Measurements from ENCODE around the gene FDX1. TPM values are rescaled to one million over a fixed set of nuclear protein-coding genes. Genes with fewer than 3 reads are reported as not detected.

The FDX1 gene
- total and polyA plus RNA-seq, 2 of the 13 experiments (the other 11 are each of a cell fraction or from before 2014, with no cell fraction given): 4.5 to 13.1 TPM

- TF ChIP-seq MLX (CRISPR knock-in tag; IDR thresholded peaks at IDR 0.05) (no peak), PHF20 (CRISPR knock-in tag; IDR thresholded peaks at IDR 0.05) (no peak), ISX (CRISPR knock-in tag; conservative IDR thresholded peaks at IDR 0.05) (0 out of 2 replicates have a peak, but pooled peaks have one; percentile 57), TEAD3 (CRISPR knock-in tag; optimal IDR thresholded peaks at IDR 0.05; ENCODE audit: borderline replicate concordance) (no peak), NRL (CRISPR knock-in tag; IDR thresholded peaks at IDR 0.05; ENCODE audit: borderline replicate concordance) (no peak), ZNF121 (CRISPR knock-in tag; IDR thresholded peaks at IDR 0.05) (no peak; the same call in 1 of the 2 replicates), SALL1 (CRISPR knock-in tag; IDR thresholded peaks at IDR 0.05) (peak; percentile 67), ZSCAN20 (CRISPR knock-in tag; IDR thresholded peaks at IDR 0.05; ENCODE audit: borderline replicate concordance) (no peak), ZZZ3 (CRISPR knock-in tag; IDR thresholded peaks at IDR 0.05; ENCODE audit: borderline replicate concordance) (no peak), ZNF570 (CRISPR knock-in tag; IDR thresholded peaks at IDR 0.05; ENCODE audit: borderline replicate concordance) (no peak), E2F1 (CRISPR knock-in tag; IDR thresholded peaks at IDR 0.05) (no peak; the same call in none of the 2 replicates), BRCA1 (CRISPR knock-in tag; IDR thresholded peaks at IDR 0.05) (0 out of 2 replicates have a peak, but pooled peaks have one; percentile 28), CTCF (CRISPR knock-in tag; IDR thresholded peaks at IDR 0.05) (peak; percentile 61; the same call in 1 of the 2 replicates), ZNF687 (CRISPR knock-in tag; IDR thresholded peaks at IDR 0.05) (peak; percentile 79), ZNF383 (CRISPR knock-in tag; IDR thresholded peaks at IDR 0.05; ENCODE audit: borderline replicate concordance) (no peak), ZBTB14 (CRISPR knock-in tag; IDR thresholded peaks at IDR 0.05) (0 out of 2 replicates have a peak, but pooled peaks have one; percentile 37)
- TF ChIP-seq, protein P1, sequence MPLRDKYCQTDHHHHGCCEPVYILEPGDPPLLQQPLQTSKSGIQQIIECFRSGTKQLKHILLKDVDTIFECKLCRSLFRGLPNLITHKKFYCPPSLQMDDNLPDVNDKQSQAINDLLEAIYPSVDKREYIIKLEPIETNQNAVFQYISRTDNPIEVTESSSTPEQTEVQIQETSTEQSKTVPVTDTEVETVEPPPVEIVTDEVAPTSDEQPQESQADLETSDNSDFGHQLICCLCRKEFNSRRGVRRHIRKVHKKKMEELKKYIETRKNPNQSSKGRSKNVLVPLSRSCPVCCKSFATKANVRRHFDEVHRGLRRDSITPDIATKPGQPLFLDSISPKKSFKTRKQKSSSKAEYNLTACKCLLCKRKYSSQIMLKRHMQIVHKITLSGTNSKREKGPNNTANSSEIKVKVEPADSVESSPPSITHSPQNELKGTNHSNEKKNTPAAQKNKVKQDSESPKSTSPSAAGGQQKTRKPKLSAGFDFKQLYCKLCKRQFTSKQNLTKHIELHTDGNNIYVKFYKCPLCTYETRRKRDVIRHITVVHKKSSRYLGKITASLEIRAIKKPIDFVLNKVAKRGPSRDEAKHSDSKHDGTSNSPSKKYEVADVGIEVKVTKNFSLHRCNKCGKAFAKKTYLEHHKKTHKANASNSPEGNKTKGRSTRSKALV (CRISPR knock-in tag; IDR thresholded peaks at IDR 0.05): peak; percentile 65; the same call in 1 of the 2 replicates
- TF ChIP-seq, protein P2, sequence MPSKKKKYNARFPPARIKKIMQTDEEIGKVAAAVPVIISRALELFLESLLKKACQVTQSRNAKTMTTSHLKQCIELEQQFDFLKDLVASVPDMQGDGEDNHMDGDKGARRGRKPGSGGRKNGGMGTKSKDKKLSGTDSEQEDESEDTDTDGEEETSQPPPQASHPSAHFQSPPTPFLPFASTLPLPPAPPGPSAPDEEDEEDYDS (CRISPR knock-in tag; IDR thresholded peaks at IDR 0.05): 0 out of 2 replicates have a peak, but pooled peaks have one; percentile 22
These were observed at the start of gene FDX1 (continued) for GRCh38 chr11:110429731-110430266.

Measured in HepG2 (cell line).